DOHH2 (cell line): ENCODE data around the gene PLET1.

Experiments used
- CTCF ChIP-seq: fragments of 200-600 bp; sonication (generic); IDR thresholded peaks from one replicate; pipeline ENCODE4 v1.5.1; 2014; ENCODE audit warnings: antibody characterized with exemption, mild to moderate bottlenecking, low read depth, low read length; ENCODE audit not compliant: poor library complexity, severe bottlenecking
- EZH2phosphoT487 ChIP-seq: fragments of 200-600 bp; sonication (generic); IDR thresholded peaks from 2 replicates; pipeline ENCODE4 v1.6.1; 2017; ENCODE audit warnings: borderline replicate concordance, mild to moderate bottlenecking, antibody characterized with exemption, low read length, moderate library complexity, mixed read lengths

GRCh38 chr11:112304914-112305313, 44.3 kb upstream of the PLET1 start:
- TF ChIP-seq CTCF (no peak), EZH2phosphoT487 (no peak)
